A673 (cell line): ENCODE measurements around the gene FARSA.

ENCODE experiments used
- EZH2 ChIP-seq: fragments of 200-600 bp; sonication (generic); IDR thresholded peaks from 2 replicates; pipeline ENCODE4 v1.6.1; 2017; ENCODE audit warnings: borderline replicate concordance, low read depth, mild to moderate bottlenecking, mixed read lengths, antibody characterized with exemption, low read length; ENCODE audit not compliant: poor library complexity, severe bottlenecking
- TF ChIP-seq, protein P1 (sequence below): fragments of 300-800, 200-600 bp; sonication (generic); conservative IDR thresholded peaks from 2 replicates; pipeline ENCODE4 v1.5.1; 2017; ENCODE audit warnings: low read depth, mild to moderate bottlenecking, antibody characterized with exemption, low read length, moderate library complexity, mixed read lengths

- no peak for TF ChIP-seq EZH2
- TF ChIP-seq, protein P1, sequence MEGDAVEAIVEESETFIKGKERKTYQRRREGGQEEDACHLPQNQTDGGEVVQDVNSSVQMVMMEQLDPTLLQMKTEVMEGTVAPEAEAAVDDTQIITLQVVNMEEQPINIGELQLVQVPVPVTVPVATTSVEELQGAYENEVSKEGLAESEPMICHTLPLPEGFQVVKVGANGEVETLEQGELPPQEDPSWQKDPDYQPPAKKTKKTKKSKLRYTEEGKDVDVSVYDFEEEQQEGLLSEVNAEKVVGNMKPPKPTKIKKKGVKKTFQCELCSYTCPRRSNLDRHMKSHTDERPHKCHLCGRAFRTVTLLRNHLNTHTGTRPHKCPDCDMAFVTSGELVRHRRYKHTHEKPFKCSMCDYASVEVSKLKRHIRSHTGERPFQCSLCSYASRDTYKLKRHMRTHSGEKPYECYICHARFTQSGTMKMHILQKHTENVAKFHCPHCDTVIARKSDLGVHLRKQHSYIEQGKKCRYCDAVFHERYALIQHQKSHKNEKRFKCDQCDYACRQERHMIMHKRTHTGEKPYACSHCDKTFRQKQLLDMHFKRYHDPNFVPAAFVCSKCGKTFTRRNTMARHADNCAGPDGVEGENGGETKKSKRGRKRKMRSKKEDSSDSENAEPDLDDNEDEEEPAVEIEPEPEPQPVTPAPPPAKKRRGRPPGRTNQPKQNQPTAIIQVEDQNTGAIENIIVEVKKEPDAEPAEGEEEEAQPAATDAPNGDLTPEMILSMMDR = no peak
Measured at GRCh38 chr19:12953138-12953798, 19.8 kb upstream of the FARSA start.
